Trophoblast cell (in vitro differentiated cells and primary cell): ENCODE data around the gene PHF13.

Source experiments
- DNase-seq, 2 donors: peaks; one replicate each; pipeline ENCODE4 v3.0.0-alpha.2; 2016
- H2AFZ ChIP-seq: 2 replicates; pipeline ENCODE4 v1.6.1; 2013; ENCODE audit warnings: low read length, moderate library complexity, mild to moderate bottlenecking; ENCODE audit not compliant: insufficient read depth, poor library complexity
- H2AK5ac ChIP-seq: 2 replicates; pipeline ENCODE4 v1.6.1; 2013; ENCODE audit warnings: mild to moderate bottlenecking, low read length
- H2BK120ac ChIP-seq: 2 replicates; pipeline ENCODE4 v1.6.1; 2013; ENCODE audit warnings: low read length, mild to moderate bottlenecking, moderate library complexity; ENCODE audit not compliant: insufficient read depth, poor library complexity
- H2BK12ac ChIP-seq: 2 replicates; pipeline ENCODE4 v1.6.1; 2013; ENCODE audit warnings: mild to moderate bottlenecking, low read length, moderate library complexity
- H2BK5ac ChIP-seq: 2 replicates; pipeline ENCODE4 v1.6.1; 2013; ENCODE audit warnings: low read length, low read depth, moderate library complexity, mild to moderate bottlenecking; ENCODE audit not compliant: poor library complexity
- H3K14ac ChIP-seq: 2 replicates; pipeline ENCODE4 v1.6.1; 2013; ENCODE audit warnings: mild to moderate bottlenecking, low read length
- H3K18ac ChIP-seq: 2 replicates; pipeline ENCODE4 v1.6.1; 2013; ENCODE audit warnings: mild to moderate bottlenecking, low read length
- H3K23ac ChIP-seq: 2 replicates; pipeline ENCODE4 v1.6.1; 2013; ENCODE audit warnings: low read length
- H3K27ac ChIP-seq: 2 replicates; pipeline ENCODE4 v1.5.1; 2013; ENCODE audit warnings: low read depth, mild to moderate bottlenecking, inconsistent platforms, low read length, moderate library complexity
- H3K27me3 ChIP-seq: 2 replicates; pipeline ENCODE4 v1.6.1; 2013; ENCODE audit warnings: inconsistent platforms, mild to moderate bottlenecking, low read length, moderate library complexity; ENCODE audit not compliant: insufficient read depth
- H3K36me3 ChIP-seq, 2 experiments: 1 replicate in 1 of 2; 2 replicates in 1 of 2; pipeline ENCODE4 v1.6.1; 2013; ENCODE audit warnings: low read length in 2 of 2, mild to moderate bottlenecking in 2 of 2, moderate library complexity in 1 of 2; ENCODE audit not compliant: insufficient read depth in 2 of 2, control insufficient read depth in 1 of 2
- H3K4ac ChIP-seq: 2 replicates; pipeline ENCODE4 v1.6.1; 2013; ENCODE audit warnings: low read depth, mild to moderate bottlenecking, low read length, moderate library complexity
- H3K4me1 ChIP-seq, 2 experiments: 1 replicate in 1 of 2; 2 replicates in 1 of 2; pipeline ENCODE4 v1.6.1; 2013; ENCODE audit warnings: low read length in 2 of 2, mild to moderate bottlenecking in 2 of 2, moderate library complexity in 1 of 2; ENCODE audit not compliant: insufficient read depth in 2 of 2, control insufficient read depth in 1 of 2
- H3K4me2 ChIP-seq: 2 replicates; pipeline ENCODE4 v1.6.1; 2013; ENCODE audit warnings: inconsistent platforms, mild to moderate bottlenecking, low read length, moderate library complexity
- H3K4me3 ChIP-seq: 2 replicates; pipeline ENCODE4 v1.5.1; 2013; ENCODE audit warnings: mild to moderate bottlenecking, low read depth, low read length, inconsistent platforms
- H3K79me1 ChIP-seq: one replicate; pipeline ENCODE4 v1.6.1; 2013; ENCODE audit warnings: low read length
- H3K79me2 ChIP-seq: 2 replicates; pipeline ENCODE4 v1.6.1; 2013; ENCODE audit warnings: low read length, mild to moderate bottlenecking; ENCODE audit not compliant: control insufficient read depth, insufficient read depth, poor library complexity
- H3K9ac ChIP-seq: 2 replicates; pipeline ENCODE4 v1.6.1; 2013; ENCODE audit warnings: mild to moderate bottlenecking, low read length
- H3K9me3 ChIP-seq: 2 replicates; pipeline ENCODE4 v1.6.1; 2013; ENCODE audit warnings: low read depth, mild to moderate bottlenecking, control low read depth, inconsistent platforms, low read length; ENCODE audit not compliant: insufficient read depth
- H4K12ac ChIP-seq: 2 replicates; pipeline ENCODE4 v1.6.1; 2013; ENCODE audit warnings: low read depth, mild to moderate bottlenecking, low read length, moderate library complexity
- H4K8ac ChIP-seq: 2 replicates; pipeline ENCODE4 v1.6.1; 2013; ENCODE audit warnings: low read depth, mild to moderate bottlenecking, low read length, moderate library complexity
- H4K91ac ChIP-seq: one replicate; pipeline ENCODE4 v1.6.1; 2013; ENCODE audit warnings: low read depth, mild to moderate bottlenecking, low read length, moderate library complexity
- WGBS: extraction: QIAGEN DNeasy Blood & Tissue Kit; methylation state at CpG from one replicate; pipeline ENCODE4 v1.1.7; 2013; ENCODE audit warnings: missing lambda C conversion rate; ENCODE audit not compliant: insufficient read length, insufficient coverage; ENCODE audit errors: extremely low coverage; 5-methylcytosine and 5-hydroxymethylcytosine counted together

PHF13 gene

GRCh38 chr1:6581561-6582305 is 31.8 kb upstream of the PHF13 start:
- no peak overlapping the region for H3K4ac ChIP-seq
- WGBS: no CpG with 5 or more reads among the region's 10 CpGs
- no peak overlapping the region for H4K91ac ChIP-seq

GRCh38 chr1:6582370-6582769 is 31.2 kb upstream of the PHF13 start:
- Histone ChIP-seq H3K9ac (no peak overlapping the region), H3K4me1 (peaks cover 11 to 12% of the 10 kb centered on the region in 2 experiments), H3K4ac (no peak overlapping the region), H4K8ac (no peak overlapping the region), H3K79me1 (peaks cover 6% of the 10 kb centered on the region), H3K18ac (no peak overlapping the region), H2BK12ac (no peak overlapping the region), H3K79me2 (peaks cover 3% of the 10 kb centered on the region), H2BK120ac (no peak overlapping the region), H3K36me3 (peaks cover 10 to 11% of the 10 kb centered on the region in 2 experiments), H4K91ac (no peak overlapping the region), H4K12ac (no peak overlapping the region), H3K4me3 (no peak overlapping the region), H3K23ac (no peak overlapping the region), H3K9me3 (peaks cover 3% of the 10 kb centered on the region), H3K27ac (no peak overlapping the region), H3K14ac (no peak overlapping the region), H3K4me2 (no peak overlapping the region), H2AFZ (no peak overlapping the region), H2BK5ac (no peak overlapping the region), H2AK5ac (no peak overlapping the region), H3K27me3 (no peaks in the 10 kb centered on the region)
- whole genome bisulfite sequencing: no CpG with 5 or more reads among the region's 1 CpG
- DNase-seq: no peak

More at GRCh38 chr1:6581561-6582305, 31.8 kb upstream of the PHF13 start:
- H2AK5ac ChIP-seq: no peak overlapping the region
- no peak overlapping the region for H3K4me2 ChIP-seq
- no peak overlapping the region for H4K12ac ChIP-seq
- no peak overlapping the region for H3K14ac ChIP-seq
- no peak overlapping the region for H2BK5ac ChIP-seq
- no peak overlapping the region for H3K23ac ChIP-seq
- H3K79me1 ChIP-seq: peaks cover 6% of the 10 kb centered on the region
- no peak for DNase-seq
- H3K79me2 ChIP-seq: peaks cover 3% of the 10 kb centered on the region
- H3K4me1 ChIP-seq: peaks cover 11 to 12% of the 10 kb centered on the region in 2 experiments
- no peak overlapping the region for H3K4me3 ChIP-seq
- H2AFZ ChIP-seq: no peak overlapping the region
- no peaks in the 10 kb centered on the region for H3K27me3 ChIP-seq
- no peak overlapping the region for H2BK12ac ChIP-seq
- H2BK120ac ChIP-seq: no peak overlapping the region
- no peak overlapping the region for H4K8ac ChIP-seq
- peaks cover 3 to 8% of the 10 kb centered on the region in 2 experiments for H3K36me3 ChIP-seq
- no peak overlapping the region for H3K18ac ChIP-seq
- H3K9me3 ChIP-seq: peaks cover 3% of the 10 kb centered on the region
- H3K9ac ChIP-seq: no peak overlapping the region
- no peak overlapping the region for H3K27ac ChIP-seq

- H4K91ac ChIP-seq: no peak overlapping the region
- no peaks in the 10 kb centered on the region for H3K27me3 ChIP-seq
- WGBS: no CpG with 5 or more reads among the region's 21 CpGs
Measured at GRCh38 chr1:6584126-6585080, 29.1 kb upstream of the PHF13 start.

GRCh38 chr1:6585081-6585722 is 28.3 kb upstream of the PHF13 start:
- Histone ChIP-seq H2BK12ac (no peak overlapping the region), H3K79me2 (no peaks in the 10 kb centered on the region), H3K27ac (no peak overlapping the region), H2BK120ac (no peak overlapping the region), H3K18ac (no peak overlapping the region), H3K4me1 (peaks cover 6 to 8% of the 10 kb centered on the region in 2 experiments), H4K12ac (no peak overlapping the region), H3K4me2 (no peak overlapping the region), H3K79me1 (no peaks in the 10 kb centered on the region), H2BK5ac (no peak overlapping the region), H3K9ac (no peak overlapping the region), H3K23ac (no peak overlapping the region), H3K27me3 (no peaks in the 10 kb centered on the region), H2AFZ (no peak overlapping the region), H3K4ac (no peak overlapping the region), H3K4me3 (no peak overlapping the region), H3K9me3 (no peaks in the 10 kb centered on the region), H4K91ac (no peak overlapping the region), H3K36me3 (peaks cover 36 to 38% of the 10 kb centered on the region in 2 experiments), H4K8ac (no peak overlapping the region), H3K14ac (no peak overlapping the region), H2AK5ac (no peak overlapping the region)
- WGBS: no CpG with 5 or more reads among the region's 12 CpGs
- DNase-seq: no peak

More at GRCh38 chr1:6584126-6585080, 29.1 kb upstream of the PHF13 start:
- Histone ChIP-seq H3K18ac (no peak overlapping the region), H3K27ac (no peak overlapping the region), H3K9ac (no peak overlapping the region), H3K4me1 (peaks cover 8 to 10% of the 10 kb centered on the region in 2 experiments), H2AK5ac (no peak overlapping the region), H2BK120ac (no peak overlapping the region), H3K79me2 (peaks cover 3% of the 10 kb centered on the region), H4K12ac (no peak overlapping the region), H2BK5ac (no peak overlapping the region), H4K8ac (no peak overlapping the region), H3K4ac (no peak overlapping the region), H3K14ac (no peak overlapping the region), H2AFZ (no peak overlapping the region), H3K23ac (no peak overlapping the region), H3K36me3 (peaks cover 28 to 31% of the 10 kb centered on the region in 2 experiments), H3K79me1 (peaks cover 4% of the 10 kb centered on the region), H3K4me2 (no peak overlapping the region), H3K9me3 (peaks cover under 1% of the 10 kb centered on the region), H2BK12ac (no peak overlapping the region), H3K4me3 (no peak overlapping the region)
- DNase-seq: no peak
